Kidney (tissue), 14 donors: Measurements from ENCODE around the gene LRRC49. TPM values are rescaled to one million over a fixed set of nuclear protein-coding genes. Genes with fewer than 3 reads are reported as not detected.

Source experiments
- DNase-seq, 5 donors: peaks; one replicate each; pipeline ENCODE4 v3.0.0-alpha.2; 2013 to 2020
- FAIRE-seq: peaks from 2 replicates; lab custom pipeline; 2012; peaks lifted over from hg19 to GRCh38; lab: Jason Lieb, UNC
- H3K27ac ChIP-seq, 2 donors: one replicate each; pipeline ENCODE4 v1.7.0; 2013; ENCODE audit warnings: low read depth in 2 of 2, low read length in 2 of 2, inconsistent platforms in 1 of 2
- H3K27me3 ChIP-seq: one replicate; pipeline ENCODE4 v1.7.1; 2013; ENCODE audit warnings: low read length, inconsistent platforms; ENCODE audit not compliant: control insufficient read depth, insufficient read depth
- H3K36me3 ChIP-seq, 3 donors: one replicate each; pipeline versions ENCODE4 v1.7.0 to v1.7.1; 2013; ENCODE audit warnings: low read length in 3 of 3, control low read depth in 1 of 3, inconsistent platforms in 1 of 3; ENCODE audit not compliant: insufficient read depth in 3 of 3, control insufficient read depth in 2 of 3
- H3K4me1 ChIP-seq, 3 donors: one replicate each; pipeline versions ENCODE4 v1.7.0 to v1.7.1; 2013; ENCODE audit warnings: low read length in 3 of 3, inconsistent platforms in 1 of 3, low read depth in 1 of 3; ENCODE audit not compliant: control insufficient read depth in 2 of 3, insufficient read depth in 2 of 3
- H3K4me3 ChIP-seq, 3 donors: one replicate each; pipeline versions ENCODE4 v1.7.0 to v1.8.1; 2013; ENCODE audit warnings: low read length in 3 of 3, control low read depth in 1 of 3, inconsistent platforms in 1 of 3
- H3K9ac ChIP-seq, 3 donors: one replicate each; pipeline versions ENCODE4 v1.7.0 to v1.7.1; 2013; ENCODE audit warnings: low read length in 3 of 3, control low read depth in 1 of 3, inconsistent platforms in 1 of 3
- H3K9me3 ChIP-seq, 3 donors: one replicate each; pipeline versions ENCODE4 v1.7.0 to v1.7.1; 2013; ENCODE audit warnings: low read length in 3 of 3, control low read depth in 1 of 3, inconsistent platforms in 1 of 3; ENCODE audit not compliant: control insufficient read depth in 2 of 3, insufficient read depth in 1 of 3
- CTCF ChIP-seq: IDR thresholded peaks from 3 replicates; pipeline ENCODE4 v1.5.1; 2012; ENCODE audit warnings: mild to moderate bottlenecking, moderate library complexity, borderline replicate concordance; ENCODE audit not compliant: insufficient read depth; ENCODE audit errors: extremely low read depth
- intact Hi-C: fragments of 100-400 bp; cut with DNase I; formaldehyde crosslinking; loops from one replicate; pipeline ENCODE4 v1.11.1; 2022
- polyA plus RNA-seq: library from polyadenylated mRNA; stranded (reverse); fragments of 350-450 nt; fragmentation: Illumina TruSeq; extraction: RNeasy Lipid Tissue Mini Kit (QIAGEN cat#74804); gene quantifications from one replicate; pipeline ENCODE4 v1.2.3, GENCODE V29; 2014; ENCODE audit warnings: low read depth, low replicate concordance; ENCODE audit not compliant: insufficient read depth
- total RNA-seq: library from RNA; stranded (reverse); fragmentation: NEBNext Ultra II Directional; extraction: Animal tissue kit (Norgen Biotek cat#: 25700); gene quantifications from one replicate; pipeline ENCODE4 v1.2.1, GENCODE V29; 2021
- donor health status: control.
- donor health status: control.
- donor health status: control.
- donor health status: control.
- donor health status: control.
- donor health status: DM: yes; HTN: yes; CAD: no.
- donor health status: Normal renal cell carcinoma (clear cell type).

LRRC49 gene
- total and polyA plus RNA-seq, 2 donors from 2014 or later = 13.2 to 14.2 TPM

- no peaks in the 10 kb centered on the region for H3K27me3 ChIP-seq
- no peak for TF ChIP-seq CTCF
- H3K27ac ChIP-seq = no peak overlapping the region
- intact Hi-C loops = no loop called here
- H3K9ac ChIP-seq = no peak overlapping the region
- no peak for DNase-seq
- no peak for FAIRE-seq
- no peaks in the 10 kb centered on the region for H3K4me1 ChIP-seq
- H3K4me3 ChIP-seq = no peak overlapping the region
- H3K36me3 ChIP-seq = no peaks in the 10 kb centered on the region
- H3K9me3 ChIP-seq = peaks cover 0 to 4% (median 0%) of the 10 kb centered on the region in 3 donors
Measured at GRCh38 chr15:71071529-71071928, 178.9 kb downstream of the LRRC49 start.

GRCh38 chr15:71072423-71072822 is 179.8 kb downstream of the LRRC49 start:
- Histone ChIP-seq H3K27ac (no peak overlapping the region), H3K4me1 (no peaks in the 10 kb centered on the region), H3K27me3 (no peaks in the 10 kb centered on the region), H3K4me3 (no peak overlapping the region), H3K9me3 (peaks cover 0 to 4% (median 0%) of the 10 kb centered on the region in 3 donors), H3K36me3 (no peaks in the 10 kb centered on the region), H3K9ac (no peak overlapping the region)
- intact Hi-C loops = no loop called here
- no peak for TF ChIP-seq CTCF
- FAIRE-seq (no peak), DNase-seq (no peak)

- no peak for TF ChIP-seq CTCF
- Histone ChIP-seq H3K9ac (no peak overlapping the region), H3K4me3 (no peak overlapping the region), H3K27ac (peak overlapping the region in 1 of 2 donors; percentile 18), H3K27me3 (no peaks in the 10 kb centered on the region), H3K4me1 (peaks cover 0 to 11% (median 0%) of the 10 kb centered on the region in 3 donors), H3K9me3 (no peaks in the 10 kb centered on the region), H3K36me3 (no peaks in the 10 kb centered on the region)
- FAIRE-seq (no peak), DNase-seq (no peak)
- intact Hi-C loops = no loop called here
Measured at GRCh38 chr15:71078506-71079207, 186.0 kb downstream of the LRRC49 start.
